NCI-H524 (cell line): ENCODE results near the gene ITPRIPL1.
"Not testable (repeated sequence)": the region's sequence is repeated elsewhere in the genome, so short reads cannot be mapped to it uniquely, and the experiment has no call there.

Experiments used
- DNase-seq, 2 experiments: peaks; one replicate each; lab custom pipeline; 2025; lab: John Stamatoyannopoulos, UW

ITPRIPL1 gene, protein sequence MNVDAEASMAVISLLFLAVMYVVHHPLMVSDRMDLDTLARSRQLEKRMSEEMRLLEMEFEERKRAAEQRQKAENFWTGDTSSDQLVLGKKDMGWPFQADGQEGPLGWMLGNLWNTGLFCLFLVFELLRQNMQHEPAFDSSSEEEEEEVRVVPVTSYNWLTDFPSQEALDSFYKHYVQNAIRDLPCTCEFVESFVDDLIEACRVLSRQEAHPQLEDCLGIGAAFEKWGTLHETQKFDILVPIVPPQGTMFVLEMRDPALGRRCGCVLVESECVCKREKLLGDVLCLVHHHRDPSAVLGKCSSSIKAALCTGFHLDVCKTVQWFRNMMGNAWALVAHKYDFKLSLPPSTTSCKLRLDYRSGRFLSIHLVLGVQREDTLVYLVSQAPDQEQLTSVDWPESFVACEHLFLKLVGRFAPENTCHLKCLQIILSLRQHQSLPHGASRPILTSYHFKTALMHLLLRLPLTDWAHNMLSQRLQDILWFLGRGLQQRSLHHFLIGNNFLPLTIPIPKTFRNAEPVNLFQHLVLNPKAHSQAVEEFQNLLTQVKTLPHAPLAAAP

DNA sequence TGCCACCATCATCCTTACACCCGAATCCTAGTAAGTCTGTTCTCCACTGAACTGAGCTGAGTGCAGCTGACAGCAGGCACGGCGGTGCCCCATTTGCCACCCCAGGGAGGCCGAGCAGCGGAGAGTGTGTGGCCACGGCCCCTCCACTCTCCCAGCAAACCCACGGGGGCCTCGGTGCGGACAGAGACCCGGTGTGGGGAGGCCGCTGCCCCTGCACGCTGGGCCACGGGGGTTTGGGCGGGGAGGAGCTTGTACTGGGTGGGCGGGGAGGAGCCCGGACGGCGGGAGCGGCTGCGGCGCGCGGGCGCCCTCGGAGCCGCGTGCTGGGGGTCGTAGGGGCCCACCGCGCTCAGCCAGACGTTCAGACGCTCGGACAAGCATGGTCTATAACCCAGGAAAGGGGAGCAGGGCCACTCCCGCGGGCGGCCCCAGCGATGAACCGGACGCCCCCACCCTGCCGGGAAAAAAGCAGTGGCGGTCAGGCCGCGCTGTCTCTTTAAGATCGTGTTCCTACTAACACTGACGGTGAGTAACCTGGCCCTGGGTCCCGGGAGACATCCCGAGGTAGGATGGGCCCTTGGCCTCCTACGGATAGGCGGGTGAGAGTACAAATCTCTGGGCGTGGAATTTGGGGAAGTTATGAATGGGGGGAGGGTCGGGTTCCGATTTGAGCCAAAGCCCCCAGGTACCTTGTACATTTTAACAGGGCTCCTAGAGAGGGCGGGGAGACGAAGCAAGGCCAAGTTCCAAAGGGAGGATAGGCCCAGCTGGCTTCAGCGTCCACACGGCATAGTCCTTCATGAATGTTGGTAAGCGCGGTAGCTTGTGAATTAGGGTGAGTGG lies at the start of gene ITPRIPL1:
ITPRIPL1 (plus strand) TSS at position 277 of the 843 bp plus-strand sequence; CDS start at position 800, 523 bp downstream.
- DNase-seq, result peak in 1 of 2 experiments; percentile 54

DNA sequence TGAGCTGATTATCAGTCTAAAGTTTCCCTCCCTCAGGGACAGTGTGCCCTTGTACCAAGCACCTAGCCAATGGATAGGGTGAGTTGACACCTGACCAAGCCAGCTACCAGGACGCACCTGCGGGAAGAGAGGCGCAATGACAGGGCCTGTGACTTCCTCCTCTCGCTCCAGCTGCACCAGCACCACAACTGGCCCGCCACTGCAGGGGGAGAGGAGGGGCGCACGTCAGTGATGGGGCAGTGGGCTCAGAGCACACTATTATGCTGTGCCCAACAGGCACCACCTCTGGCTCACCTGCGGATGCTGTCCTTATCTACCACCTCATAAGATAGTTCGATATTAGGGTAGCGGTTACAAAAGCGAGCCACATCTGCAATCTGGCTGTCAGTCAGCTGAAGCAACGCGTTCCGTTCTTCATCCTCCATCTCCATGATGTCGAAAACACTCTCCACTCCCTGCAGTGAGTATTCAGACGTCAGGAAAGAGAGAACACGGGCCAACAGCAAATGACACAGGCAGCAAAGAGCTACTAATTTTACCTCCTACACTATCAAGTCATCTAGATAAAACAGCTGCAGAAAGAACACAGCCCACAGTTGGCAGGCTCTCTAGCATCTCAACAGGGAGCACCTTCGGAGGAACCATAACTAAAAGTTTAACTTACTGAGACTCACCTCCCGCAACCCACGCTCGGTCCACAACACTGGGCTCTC lies 48.2 kb upstream of the ITPRIPL1 start:
- no peak for DNase-seq

DNA sequence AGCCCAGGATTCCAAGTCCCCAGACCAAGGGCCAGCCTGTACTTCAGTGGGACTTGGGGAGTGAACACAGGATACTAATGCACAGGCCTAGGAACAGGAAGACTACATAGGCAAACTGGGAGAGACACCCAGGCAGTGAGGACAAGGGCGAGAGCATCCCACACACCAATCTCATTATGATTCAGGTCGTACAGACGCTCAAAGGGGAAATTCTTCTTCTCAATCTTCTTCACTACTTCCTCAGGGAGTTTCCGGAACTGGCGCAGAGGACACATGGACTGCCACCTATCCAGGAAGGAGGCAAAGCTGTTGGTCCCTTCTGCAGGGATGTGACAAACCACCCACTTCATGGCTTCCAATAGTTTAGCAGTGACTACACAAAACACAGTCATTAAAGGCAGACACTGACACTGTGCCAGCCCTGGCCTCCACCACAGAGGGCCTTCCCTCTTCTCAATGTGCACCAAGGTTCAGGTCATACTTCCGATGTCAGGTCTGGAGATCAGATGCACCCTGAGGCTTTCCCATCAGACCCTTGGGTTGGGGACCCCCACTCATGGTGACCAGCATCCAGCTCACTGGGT lies 37.8 kb upstream of the ITPRIPL1 start:
- no peak for DNase-seq

DNA sequence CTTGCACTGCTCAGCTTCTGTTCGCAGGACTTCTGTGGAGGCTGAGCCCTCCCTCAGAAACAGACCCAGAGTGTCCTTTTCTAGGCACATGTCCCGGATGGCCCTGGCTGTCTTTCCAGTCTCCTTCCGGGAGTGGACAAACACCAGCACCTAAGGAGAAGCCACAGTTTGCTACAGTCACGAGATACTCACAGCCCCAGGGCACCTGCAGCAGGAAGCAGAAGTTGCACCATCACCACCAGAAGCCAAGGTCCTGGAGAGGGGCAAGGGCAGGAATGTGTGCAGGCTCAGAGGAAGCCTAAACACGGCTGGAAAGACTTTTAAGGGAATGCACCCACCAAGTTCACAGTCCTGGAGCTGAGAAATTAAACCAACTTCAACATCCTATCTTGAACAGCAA lies 33.4 kb upstream of the ITPRIPL1 start:
- DNase-seq, result no peak

DNA sequence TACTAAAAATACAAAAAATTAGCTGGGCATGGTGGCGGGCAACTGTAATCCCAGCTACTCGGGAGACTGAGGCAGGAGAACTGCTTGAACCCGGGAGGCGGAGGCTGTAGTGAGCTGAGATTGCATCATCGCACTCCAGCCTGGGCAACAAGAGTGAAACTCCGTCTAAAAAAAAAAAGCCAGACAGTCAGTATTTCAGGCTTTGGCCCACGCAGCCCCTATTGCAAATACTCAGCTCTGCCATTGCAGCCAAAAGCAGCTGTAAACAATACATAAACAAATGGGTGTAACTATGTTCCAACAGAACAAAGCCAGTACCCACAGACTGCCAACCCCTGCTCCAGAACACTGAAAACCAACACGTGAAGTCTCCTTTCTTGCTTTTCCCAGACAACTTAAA lies 30.8 kb upstream of the ITPRIPL1 start:
- DNase-seq, result not testable (repeated sequence)

DNA sequence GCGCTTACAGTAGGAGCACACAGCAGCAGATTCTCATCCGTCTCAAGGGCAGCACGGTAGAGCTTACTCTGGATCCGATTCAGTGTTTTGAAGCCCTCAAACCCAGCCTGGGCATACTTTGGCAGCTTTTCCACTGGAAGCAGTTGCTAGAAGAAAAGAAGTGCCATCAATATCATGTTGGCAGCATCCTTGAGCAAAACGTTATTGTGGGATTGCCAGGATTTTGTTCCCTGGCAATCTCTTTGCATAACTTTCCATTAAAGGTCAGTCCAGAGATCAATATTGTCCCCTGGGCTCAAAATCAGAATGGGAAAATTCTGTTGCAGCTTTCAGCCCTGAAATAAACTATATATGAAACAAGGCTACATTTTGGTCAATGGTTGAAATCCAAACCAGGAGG lies 28.2 kb upstream of the ITPRIPL1 start:
- no peak for DNase-seq

DNA sequence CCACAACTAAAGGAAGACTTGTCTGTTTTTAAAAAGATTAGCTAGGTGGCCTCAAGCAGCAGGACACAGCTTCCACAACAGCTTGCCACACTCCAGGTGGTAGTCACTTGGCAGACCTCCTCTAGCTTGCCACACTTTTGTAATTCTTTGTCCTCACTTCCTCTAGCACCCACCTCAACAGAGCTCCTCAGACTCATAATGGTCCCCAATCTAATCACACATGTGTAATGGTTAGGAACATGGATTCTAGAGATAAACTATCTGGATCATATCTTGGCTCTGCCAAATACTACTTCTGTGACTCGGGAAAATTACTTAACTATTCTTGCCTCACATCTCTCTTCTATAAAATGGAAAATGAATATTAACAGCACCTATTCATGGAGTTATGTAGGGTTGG lies 23.3 kb upstream of the ITPRIPL1 start:
- no peak for DNase-seq

DNA sequence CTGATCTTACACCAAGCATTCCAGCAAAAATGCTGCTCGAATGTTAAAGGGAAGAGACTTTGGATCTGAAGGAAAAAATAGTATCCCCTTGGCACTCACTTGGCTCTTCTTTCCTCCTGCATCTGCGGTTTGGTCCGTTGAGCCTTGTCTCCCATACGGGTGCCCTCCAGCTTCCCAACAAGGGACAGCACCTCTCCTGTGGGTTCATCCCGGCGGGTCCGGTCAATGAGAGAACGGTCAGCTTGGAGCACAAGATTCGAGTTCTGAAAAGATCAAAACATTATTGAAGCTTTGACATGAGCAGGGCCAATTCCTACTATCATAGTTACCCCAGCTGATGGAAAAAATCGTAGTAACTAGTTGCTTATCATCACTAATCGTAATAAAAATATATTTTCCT lies 20.5 kb upstream of the ITPRIPL1 start:
- no peak for DNase-seq

DNA sequence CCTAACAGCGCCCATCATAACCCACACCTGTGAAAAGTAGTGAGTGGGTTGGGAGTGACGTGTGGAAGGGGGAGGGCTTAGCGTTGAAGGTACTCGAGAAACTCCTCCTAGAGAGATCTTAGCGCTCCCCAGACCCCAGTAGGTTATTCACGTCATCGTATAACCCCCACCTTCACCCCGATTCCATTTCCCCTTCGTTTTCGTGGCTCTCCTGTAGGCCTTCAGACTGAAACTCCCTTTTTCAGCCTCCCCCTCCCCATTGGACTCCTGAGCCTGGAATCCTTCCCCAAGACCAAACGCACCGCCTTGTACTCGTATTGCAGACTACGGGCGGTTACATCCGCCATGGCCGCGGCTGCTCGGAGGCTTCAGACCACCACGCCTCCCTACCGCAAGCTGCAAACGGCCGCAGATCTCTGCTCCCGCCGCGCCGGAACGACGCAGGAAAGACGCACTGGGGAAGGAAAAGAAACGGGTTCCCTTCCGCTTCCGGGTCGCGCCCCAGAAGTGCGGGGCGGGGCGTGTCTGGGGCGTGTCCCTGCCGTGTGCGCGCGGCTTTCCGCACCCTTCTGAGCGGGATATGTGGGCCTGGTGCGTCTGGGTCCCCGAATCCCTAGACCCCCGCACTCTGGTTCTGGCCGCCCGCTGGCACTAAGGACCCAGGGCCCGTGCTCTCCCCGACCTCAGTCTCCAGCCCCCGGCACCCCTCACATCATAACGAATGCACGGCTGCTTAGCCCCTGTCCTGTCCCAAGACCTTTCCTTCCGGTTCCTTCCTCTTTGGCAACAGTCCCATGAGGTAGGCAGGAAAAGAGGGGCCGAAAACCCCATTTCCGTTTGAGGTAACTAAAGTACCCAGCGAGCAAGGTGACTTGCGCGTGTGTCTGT lies 19.8 kb upstream of the ITPRIPL1 start, which contains the start of gene SNRNP200:
SNRNP200 (minus strand) TSS at position 456 of the 888 bp plus-strand sequence; CDS start at position 347, 109 bp downstream.
- DNase-seq, result peak; percentile 70 to 86

DNA sequence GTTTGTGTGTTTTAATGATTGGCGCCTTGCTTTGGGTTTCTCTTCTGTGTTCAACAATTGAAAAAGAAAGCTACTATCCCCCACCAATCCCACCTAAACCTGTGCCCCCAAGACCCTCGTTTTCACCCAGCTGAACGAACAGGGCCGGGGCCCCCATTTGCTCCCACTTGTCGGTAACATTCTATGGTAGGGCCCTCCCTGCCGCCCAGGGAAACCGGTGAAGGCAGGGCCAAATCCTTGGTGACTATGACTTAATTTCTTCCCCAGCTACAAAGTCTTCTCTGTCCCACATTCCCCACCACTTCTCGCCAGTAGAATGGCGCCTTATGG lies 19.2 kb upstream of the ITPRIPL1 start:
- no peak for DNase-seq

DNA sequence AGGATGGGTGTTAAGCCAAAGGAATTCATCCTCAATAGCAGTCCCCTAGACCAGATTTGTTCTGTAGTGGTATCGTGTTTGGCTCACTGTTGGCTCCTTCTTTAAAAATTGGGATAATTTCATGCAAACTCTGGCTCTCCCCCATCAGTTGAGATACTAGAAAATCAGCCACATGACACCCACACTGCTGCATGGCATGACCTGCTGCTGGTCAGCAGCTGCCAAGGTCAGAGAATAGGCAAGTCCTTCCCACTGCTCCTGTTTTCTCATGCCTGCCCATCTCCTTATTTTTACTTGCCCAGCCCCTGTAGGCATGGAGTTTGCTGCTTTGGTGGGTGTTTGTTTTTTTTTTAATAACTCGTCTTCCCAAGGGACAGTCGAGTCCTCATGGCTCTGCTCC lies 18.7 kb upstream of the ITPRIPL1 start:
- no peak for DNase-seq

DNA sequence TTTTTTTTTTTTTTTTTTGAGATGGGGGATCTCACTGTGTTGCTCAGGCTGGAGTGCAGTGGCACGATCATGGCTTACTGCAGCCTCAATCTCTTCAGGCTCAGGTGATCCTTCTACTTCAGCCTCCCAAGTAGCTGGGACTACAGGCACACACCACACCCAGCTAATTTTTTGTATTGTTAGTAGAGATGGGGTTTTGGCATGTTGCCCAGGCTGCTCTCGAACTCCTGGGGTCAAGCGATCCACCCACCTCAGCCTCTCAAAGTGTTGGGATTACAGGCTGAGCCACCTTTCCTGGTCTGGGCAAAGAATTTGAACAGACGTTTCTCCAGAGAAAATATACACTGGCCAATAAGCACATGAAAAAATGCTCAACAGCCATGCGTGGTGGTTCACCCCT lies 16.9 kb upstream of the ITPRIPL1 start:
- peak in 1 of 2 experiments; percentile 29 for DNase-seq

DNA sequence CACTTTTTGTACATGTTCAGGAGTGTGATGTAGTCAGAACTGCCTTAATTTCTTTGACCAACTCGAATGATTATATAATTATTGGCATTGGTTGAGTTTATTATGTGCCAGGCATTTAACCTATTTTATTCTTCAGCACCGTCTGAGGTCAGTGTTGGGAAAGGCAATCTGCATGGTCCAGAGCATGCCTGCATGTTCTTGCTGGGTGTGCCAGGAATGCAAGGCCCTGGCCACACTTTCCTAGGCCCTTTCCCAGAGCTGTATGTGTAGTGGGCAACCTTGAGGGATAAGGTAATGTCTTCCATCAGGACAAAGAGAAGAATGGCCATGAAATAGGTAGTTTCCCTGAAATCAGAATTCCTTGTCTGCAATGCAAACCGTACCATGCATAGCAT lies 10.1 kb upstream of the ITPRIPL1 start:
- DNase-seq, result no peak

DNA sequence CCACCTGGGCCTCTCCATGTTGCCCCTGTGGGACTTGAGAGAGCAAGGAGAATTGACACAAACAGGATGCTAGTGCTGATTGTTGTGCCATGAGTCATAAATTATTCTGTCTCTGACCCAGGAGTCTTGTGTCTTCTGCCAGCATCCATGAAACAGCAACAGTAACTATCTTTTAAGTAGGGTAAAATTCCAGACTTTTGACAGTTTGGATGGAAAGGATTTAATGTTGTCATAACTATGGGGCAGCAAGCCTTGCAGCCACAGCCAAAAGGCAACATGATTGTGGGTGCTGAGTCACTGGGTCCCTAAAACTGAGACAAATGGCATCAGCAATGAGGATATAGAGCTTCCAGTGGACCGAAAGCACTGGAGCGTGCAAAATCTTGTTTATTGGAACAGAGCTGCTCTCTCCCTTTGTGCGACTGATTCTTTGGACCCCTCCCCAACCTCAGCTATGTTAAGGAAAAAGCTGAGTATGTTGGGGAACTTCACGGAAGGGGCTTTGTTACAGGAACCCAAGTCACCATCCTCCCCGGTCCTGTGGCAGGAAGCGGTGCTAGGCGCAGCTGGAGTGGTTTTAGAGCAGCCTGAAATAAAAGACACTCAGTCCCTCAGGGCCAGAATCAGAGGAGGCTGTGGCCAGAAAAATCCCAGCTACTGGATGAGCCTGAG lies 9.6 kb upstream of the ITPRIPL1 start:
- no peak for DNase-seq

DNA sequence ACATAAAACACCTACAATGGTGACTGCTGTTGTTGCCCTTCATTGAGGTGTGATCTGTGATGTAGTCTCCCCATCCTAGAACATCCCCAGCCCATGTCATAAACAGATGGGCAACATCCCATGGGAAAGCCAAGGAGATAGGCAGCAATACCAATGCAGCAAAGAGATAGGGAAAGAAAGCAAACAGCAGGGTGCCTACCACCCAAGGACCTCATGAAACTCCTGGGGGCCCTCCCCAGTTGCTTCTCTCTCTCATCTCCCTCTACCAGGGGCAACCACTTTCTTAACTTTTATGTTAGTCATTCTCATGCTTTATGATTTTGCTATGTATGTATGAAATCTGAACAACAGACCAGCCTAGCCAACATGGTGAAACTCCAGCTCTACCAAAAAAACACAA lies 8.1 kb upstream of the ITPRIPL1 start:
- DNase-seq, result no peak

DNA sequence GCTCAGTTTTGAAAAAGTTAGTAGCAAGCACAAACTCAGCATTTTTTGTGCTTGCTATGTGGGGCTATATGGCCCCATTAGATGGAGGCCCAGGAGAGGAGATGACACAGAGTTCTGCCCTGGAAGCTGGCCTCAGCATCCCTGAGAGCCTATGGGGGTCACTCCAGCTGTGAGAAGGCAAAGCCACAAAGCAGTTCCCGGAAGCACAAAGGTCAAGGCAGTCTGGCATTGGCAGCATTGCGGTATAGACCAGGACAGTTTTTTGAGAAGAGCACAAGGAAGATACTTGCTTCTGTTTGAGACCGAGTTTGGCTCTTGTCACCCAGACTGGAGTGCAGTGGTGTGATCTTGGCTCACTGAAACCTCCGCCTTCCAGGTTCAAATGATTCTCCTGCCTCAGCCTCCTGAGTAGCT lies 7.5 kb upstream of the ITPRIPL1 start:
- no peak for DNase-seq

DNA sequence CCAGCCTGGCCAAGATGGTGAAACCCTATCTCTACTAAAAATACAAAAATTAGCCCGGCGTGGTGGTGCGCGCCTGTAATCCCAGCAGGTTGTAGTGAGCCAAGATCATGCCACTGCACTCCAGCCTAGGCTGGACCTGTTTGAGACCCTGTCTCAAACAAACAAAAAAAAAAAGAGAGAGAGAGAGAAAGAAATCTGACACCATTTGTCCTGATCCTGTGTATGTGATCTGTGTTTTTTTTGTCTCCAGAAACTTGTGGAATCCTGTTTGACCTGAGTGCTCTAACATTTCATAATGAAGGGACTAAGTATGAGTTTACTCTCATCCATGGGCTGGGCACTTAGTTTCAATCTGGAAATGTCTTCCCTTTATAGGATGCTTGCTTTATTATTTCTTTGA lies 6.4 kb upstream of the ITPRIPL1 start:
- DNase-seq, result no peak

DNA sequence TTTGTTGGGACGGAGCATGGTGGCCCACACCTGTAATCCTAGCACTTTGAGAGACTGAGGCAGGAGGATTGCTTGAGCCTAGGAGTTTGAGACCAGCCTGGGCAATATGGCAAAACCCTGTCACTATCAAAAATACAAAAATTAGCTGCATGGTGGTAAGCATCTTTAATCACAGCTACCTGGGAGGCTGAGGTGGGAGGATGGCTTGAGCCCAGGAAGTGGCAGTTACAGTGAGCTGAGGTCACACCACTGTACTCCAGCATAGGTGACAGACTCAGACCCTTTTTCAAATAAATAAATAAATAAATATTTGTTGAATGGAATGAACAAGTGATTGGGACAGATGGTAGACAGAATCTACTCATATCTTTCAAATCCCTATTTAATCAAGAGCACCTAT lies 5.7 kb upstream of the ITPRIPL1 start:
- DNase-seq, result no peak

DNA sequence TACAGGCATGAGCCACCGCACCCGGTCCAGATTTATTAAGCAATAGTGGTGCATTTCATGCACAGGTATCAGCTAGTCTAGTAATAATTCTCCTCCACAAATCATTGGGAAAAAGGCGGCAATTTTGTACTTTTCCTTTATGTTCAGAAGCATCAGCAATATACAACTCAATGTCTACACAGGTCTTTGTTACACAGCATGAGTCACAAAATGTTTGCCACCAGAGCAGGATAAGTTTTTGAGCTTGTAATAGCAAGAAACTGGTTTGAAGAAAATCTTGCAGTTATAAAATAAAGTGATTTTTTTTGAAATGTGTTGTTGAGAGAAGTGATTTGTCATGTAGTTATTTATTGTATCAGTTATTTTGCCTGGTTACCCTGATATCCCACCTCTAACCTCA lies 4.8 kb upstream of the ITPRIPL1 start:
- no peak for DNase-seq
